CD14-positive monocyte (primary cell): ENCODE results near the gene KRT74. TPM values are rescaled to one million over a fixed set of nuclear protein-coding genes. Genes with fewer than 3 reads are reported as not detected.

Source experiments
- DNase-seq, 3 donors: peaks; one replicate each; pipeline ENCODE4 v3.0.0-alpha.2; 2011 to 2022
- H2AFZ ChIP-seq: 2 replicates; pipeline ENCODE4 v1.6.0; 2012; ENCODE audit warnings: mild to moderate bottlenecking, low read depth, low read length, inconsistent platforms; ENCODE audit not compliant: insufficient read depth, poor library complexity, severe bottlenecking
- H3K27ac ChIP-seq, 2 donors: 1 replicate in 1 of 2; 2 replicates in 1 of 2; pipeline ENCODE4 v1.5.1; 2012 to 2013; ENCODE audit warnings: low read length in 2 of 2, control low read depth in 1 of 2, inconsistent platforms in 1 of 2, low read depth in 1 of 2, mild to moderate bottlenecking in 1 of 2
- H3K27me3 ChIP-seq, 2 donors: one replicate each; pipeline versions ENCODE4 v1.6.0 to v1.6.1; 2011 to 2013; ENCODE audit warnings: low read length in 2 of 2; ENCODE audit not compliant: control insufficient read depth in 2 of 2, insufficient read depth in 2 of 2
- H3K36me3 ChIP-seq, 2 donors: replicated peaks in 1 of 2; 1 replicate in 1 of 2; 2 replicates in 1 of 2; pipeline versions ENCODE4 v1.5.1 to v1.6.1; 2012 to 2013; ENCODE audit warnings: low read length in 2 of 2, control low read depth in 1 of 2, inconsistent platforms in 1 of 2, mild to moderate bottlenecking in 1 of 2; ENCODE audit not compliant: insufficient read depth in 2 of 2, control insufficient read depth in 1 of 2
- H3K4me1 ChIP-seq, 2 donors: 1 replicate in 1 of 2; 2 replicates in 1 of 2; pipeline versions ENCODE4 v1.5.1 to v1.6.1; 2012 to 2013; ENCODE audit warnings: low read length in 2 of 2, control low read depth in 1 of 2, inconsistent platforms in 1 of 2, mild to moderate bottlenecking in 1 of 2, moderate library complexity in 1 of 2; ENCODE audit not compliant: insufficient read depth in 2 of 2, control insufficient read depth in 1 of 2
- H3K4me2 ChIP-seq: replicated peaks from 2 replicates; pipeline ENCODE3; 2012; ENCODE audit warnings: low read length, moderate library complexity, mild to moderate bottlenecking; ENCODE audit not compliant: poor library complexity, severe bottlenecking; ENCODE audit errors: extremely low read depth
- H3K4me3 ChIP-seq, 3 experiments: fragments of 200-600 bp in 1 of 3; sonication (generic) in 1 of 3; replicated peaks in 1 of 3; 1 replicate in 2 of 3; 2 replicates in 1 of 3; pipeline ENCODE4 v1.5.1; 2011 to 2013; ENCODE audit warnings: low read length in 3 of 3, mild to moderate bottlenecking in 3 of 3, control low read depth in 2 of 3, low read depth in 2 of 3, inconsistent platforms in 1 of 3, moderate library complexity in 1 of 3
- H3K79me2 ChIP-seq: 2 replicates; pipeline ENCODE4 v1.6.0; 2012; ENCODE audit warnings: mild to moderate bottlenecking, control low read depth, inconsistent platforms, low read length, moderate library complexity; ENCODE audit not compliant: insufficient read depth
- H3K9ac ChIP-seq: 2 replicates; pipeline ENCODE4 v1.6.0; 2017; ENCODE audit warnings: low read length, mild to moderate bottlenecking; ENCODE audit not compliant: insufficient read depth, poor library complexity, severe bottlenecking
- H3K9me3 ChIP-seq, 2 donors: replicated peaks in 1 of 2; 1 replicate in 1 of 2; 2 replicates in 1 of 2; pipeline versions ENCODE4 v1.5.1 to v1.6.1; 2012 to 2013; ENCODE audit warnings: low read length in 2 of 2, control low read depth in 1 of 2; ENCODE audit not compliant: control insufficient read depth in 1 of 2, insufficient read depth in 1 of 2
- H4K20me1 ChIP-seq: 2 replicates; pipeline ENCODE4 v1.6.0; 2012; ENCODE audit warnings: mild to moderate bottlenecking, low read length, control low read depth, moderate library complexity; ENCODE audit not compliant: insufficient read depth
- H3K27ac Mint-ChIP-seq, 7 donors: one replicate each; pipeline ENCODE4 v1.8.0; 2020; ENCODE audit warnings: mild to moderate bottlenecking in 7 of 7, mixed read lengths in 7 of 7, moderate library complexity in 6 of 7, inconsistent platforms in 2 of 7
- H3K27me3 Mint-ChIP-seq, 3 donors: one replicate each; pipeline ENCODE4 v1.8.0; 2021 to 2022; ENCODE audit warnings: low read depth in 3 of 3, mild to moderate bottlenecking in 3 of 3, mixed read lengths in 3 of 3, moderate library complexity in 3 of 3, inconsistent platforms in 1 of 3
- H3K36me3 Mint-ChIP-seq, 2 donors: one replicate each; pipeline ENCODE4 v1.8.0; 2020; ENCODE audit warnings: mixed read lengths in 2 of 2, inconsistent platforms in 1 of 2, mild to moderate bottlenecking in 1 of 2
- H3K4me1 Mint-ChIP-seq: one replicate; pipeline ENCODE4 v1.8.0; 2020; ENCODE audit warnings: mild to moderate bottlenecking, mixed read lengths
- H3K4me3 Mint-ChIP-seq, 2 donors: one replicate each; pipeline ENCODE4 v1.8.0; 2020; ENCODE audit warnings: mild to moderate bottlenecking in 2 of 2, mixed read lengths in 2 of 2, moderate library complexity in 1 of 2
- H3K9me3 Mint-ChIP-seq, 7 donors: one replicate each; pipeline ENCODE4 v1.8.0; 2020 to 2022; ENCODE audit warnings: mixed read lengths in 7 of 7, mild to moderate bottlenecking in 6 of 7, moderate library complexity in 6 of 7, inconsistent platforms in 2 of 7
- CTCF ChIP-seq: fragments of 200-600 bp; IDR thresholded peaks from one replicate; pipeline ENCODE4 v1.8.0; 2022; ENCODE audit warnings: antibody characterized with exemption, mild to moderate bottlenecking
- WGBS: methylation state at CpG from one replicate; pipeline ENCODE4 v1.1.5; 2013; ENCODE audit warnings: missing lambda C conversion rate; ENCODE audit not compliant: insufficient coverage; 5-methylcytosine and 5-hydroxymethylcytosine counted together
- intact Hi-C, 2 donors: fragments of 100-400 bp; cut with micrococcal nuclease; formaldehyde crosslinking; loops; one replicate each; pipeline versions ENCODE4 v1.15.0 to v1.15.1; 2023
- polyA plus RNA-seq, 3 donors: library from polyadenylated mRNA; depleted of rRNA in 1 of 3; unstranded in 2 of 3; stranded (reverse) in 1 of 3; fragments of 300-500 nt in 2 of 3; fragments of >200 nt in 1 of 3; fragmentation: Illumina TruSeq in 2 of 3; gene quantifications; 1 replicate in 2 of 3; 2 replicates in 1 of 3; pipeline ENCODE4 v1.2.3, GENCODE V29; 2012 to 2021

The KRT74 gene
- polyA plus RNA-seq, 3 donors: not detected

GRCh38 chr12:52578469-52578868 lies 4.8 kb upstream of the KRT74 start:
- H3K4me2 ChIP-seq: no peak overlapping the region
- peaks cover 3 to 7% (median 6%) of the 10 kb centered on the region in 3 donors for H3K27me3 Mint-ChIP-seq

DNA sequence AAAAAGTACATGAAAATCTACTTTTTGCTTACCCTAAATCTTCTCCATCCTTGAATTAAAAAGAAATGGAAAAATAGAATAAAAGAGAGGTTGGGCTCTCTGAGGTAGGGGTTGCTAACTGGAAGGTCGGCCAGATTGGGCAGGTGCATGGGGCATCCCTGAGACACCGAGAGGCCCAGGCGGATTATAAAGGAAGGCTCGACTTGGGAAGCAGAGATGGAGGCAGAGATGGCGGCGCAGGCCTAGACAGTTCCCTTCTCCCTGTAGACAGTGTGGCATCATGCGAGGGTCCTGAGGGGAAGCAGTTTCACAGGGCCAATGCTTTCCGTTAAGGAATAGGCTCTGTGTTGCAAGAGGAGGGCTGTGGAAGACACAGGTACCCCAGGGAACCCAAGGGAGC lies 3.7 kb upstream of the KRT74 start:
- Mint-ChIP-seq H3K27ac (no peak overlapping the region), H3K4me1 (no peaks in the 10 kb centered on the region), H3K36me3 (no peaks in the 10 kb centered on the region), H3K4me3 (no peak overlapping the region), H3K9me3 (no peaks in the 10 kb centered on the region), H3K27me3 (peaks cover 3 to 8% (median 6%) of the 10 kb centered on the region in 3 donors)
- WGBS: 94% methylated on average over 6 of the region's 8 CpGs
- Histone ChIP-seq H3K4me2 (no peak overlapping the region), H3K9me3 (no peaks in the 10 kb centered on the region), H4K20me1 (no peaks in the 10 kb centered on the region), H2AFZ (no peak overlapping the region), H3K79me2 (no peaks in the 10 kb centered on the region), H3K4me3 (no peak overlapping the region), H3K36me3 (no peaks in the 10 kb centered on the region), H3K27ac (no peak overlapping the region), H3K4me1 (no peaks in the 10 kb centered on the region), H3K27me3 (no peaks in the 10 kb centered on the region), H3K9ac (no peak overlapping the region)
- no peak for TF ChIP-seq CTCF
- no peak for DNase-seq
- intact Hi-C loops: no loop called here

More at GRCh38 chr12:52578469-52578868, 4.8 kb upstream of the KRT74 start:
- Histone ChIP-seq H3K4me3 (no peak overlapping the region), H3K4me1 (no peaks in the 10 kb centered on the region), H3K27me3 (no peaks in the 10 kb centered on the region), H3K27ac (no peak overlapping the region), H3K9ac (no peak overlapping the region), H3K9me3 (no peaks in the 10 kb centered on the region), H4K20me1 (no peaks in the 10 kb centered on the region), H3K79me2 (no peaks in the 10 kb centered on the region), H2AFZ (no peak overlapping the region), H3K36me3 (no peaks in the 10 kb centered on the region)
- H3K9me3 Mint-ChIP-seq: no peaks in the 10 kb centered on the region
- WGBS: 100% methylated on average over 2 of the region's 3 CpGs
- no peak overlapping the region for H3K4me3 Mint-ChIP-seq
- no peak overlapping the region for H3K27ac Mint-ChIP-seq
- no peak for DNase-seq
- TF ChIP-seq CTCF: no peak
- no peaks in the 10 kb centered on the region for H3K36me3 Mint-ChIP-seq
- intact Hi-C loops: no loop called here
- H3K4me1 Mint-ChIP-seq: no peaks in the 10 kb centered on the region
